Measurements from ENCODE around the gene QSOX1.
"Not testable (repeated sequence)": the region's sequence is repeated elsewhere in the genome, so short reads cannot be mapped to it uniquely, and the experiment has no call there.

The QSOX1 gene

GRCh38 chr1:180154325-180155181, at the start of gene QSOX1:
Gene QSOX1, plus strand, starts transcription at chr1:180154869. Its CDS starts 39 bp downstream, at chr1:180154908.
- DNase-seq (ENCODE audit: low read depth), result peak; percentile 81

- no peak for DNase-seq (ENCODE audit: low read depth)
Measured at GRCh38 chr1:180112091-180112490, 42.6 kb upstream of the QSOX1 start.

DNA sequence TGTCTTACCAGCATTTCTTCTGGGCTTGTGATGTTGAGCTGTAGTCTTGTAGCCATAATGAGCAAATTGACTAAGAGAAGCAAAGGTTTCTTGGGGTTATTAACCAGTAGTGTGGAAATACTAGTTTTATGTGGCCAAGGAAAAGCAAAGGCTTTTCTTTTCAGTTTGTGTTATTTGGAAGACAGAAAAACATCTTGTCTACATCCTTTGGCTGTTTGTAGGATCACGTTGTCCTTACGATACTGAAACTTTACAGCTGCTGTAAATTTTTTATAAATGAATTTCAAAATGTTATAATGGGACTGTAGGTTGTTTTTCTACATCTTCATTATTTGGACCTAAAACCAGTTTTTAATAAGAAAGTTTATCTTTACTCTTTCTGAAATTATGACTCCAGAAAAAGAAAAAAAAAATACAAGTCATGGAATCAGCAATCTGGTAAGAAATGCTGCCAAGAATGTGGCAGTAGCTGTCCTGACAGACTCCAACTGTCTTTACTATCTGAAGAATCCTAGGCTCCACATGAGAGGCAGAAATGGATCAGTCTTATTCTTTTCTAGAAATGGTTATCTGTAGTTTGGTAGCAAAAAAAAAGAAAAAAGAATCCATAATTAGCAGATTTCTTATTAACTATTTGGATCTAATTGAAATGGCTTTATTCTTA, 41.6 kb upstream of the QSOX1 start:
- no peak for DNase-seq (ENCODE audit: low read depth)

GRCh38 chr1:180114396-180114945, 40.2 kb upstream of the QSOX1 start:
- no peak for DNase-seq (ENCODE audit: low read depth)

DNA sequence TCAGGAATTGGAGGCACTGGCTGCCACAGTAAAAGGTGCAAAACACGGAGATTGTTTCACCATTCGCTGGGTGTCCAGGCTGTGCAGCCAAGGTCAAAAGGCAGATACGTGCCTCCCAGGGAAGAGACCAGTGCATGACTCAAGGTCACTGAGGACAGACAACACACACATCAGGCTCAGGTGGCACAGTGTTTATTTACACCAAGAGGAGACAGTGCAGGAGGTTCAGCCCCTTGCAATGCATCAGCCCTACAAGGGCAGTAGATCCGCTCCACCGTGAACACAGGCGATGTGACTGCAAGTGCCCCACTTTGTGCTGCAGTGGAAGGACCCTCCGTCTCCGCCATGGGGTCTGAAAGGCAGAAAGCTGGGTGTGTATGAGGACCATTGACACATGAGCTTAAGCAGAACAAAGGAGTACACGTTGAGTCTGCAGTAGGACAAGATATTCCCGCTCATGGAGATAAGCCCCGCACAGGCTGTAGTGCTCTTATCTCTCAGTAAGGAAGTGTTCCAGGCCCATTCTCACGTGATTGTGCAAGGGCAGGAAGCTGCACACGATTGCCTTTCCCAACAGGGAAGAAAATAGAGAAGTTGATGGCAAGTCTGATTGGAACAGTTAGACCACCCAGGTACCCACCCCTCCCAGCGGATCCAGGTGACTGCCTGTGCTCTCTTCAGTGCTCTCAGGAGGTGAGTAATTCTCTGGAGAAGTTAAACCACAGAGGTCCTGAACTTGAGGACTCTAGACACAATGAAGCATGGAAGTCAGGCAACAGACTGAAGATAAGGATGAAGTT, 37.5 kb upstream of the QSOX1 start:
- DNase-seq (ENCODE audit: low read depth), result no peak

- DNase-seq (ENCODE audit: low read depth), result no peak
Measured at GRCh38 chr1:180117764-180118116, 36.9 kb upstream of the QSOX1 start.

GRCh38 chr1:180119837-180120236, 34.8 kb upstream of the QSOX1 start:
- DNase-seq (ENCODE audit: low read depth), result no peak

DNA sequence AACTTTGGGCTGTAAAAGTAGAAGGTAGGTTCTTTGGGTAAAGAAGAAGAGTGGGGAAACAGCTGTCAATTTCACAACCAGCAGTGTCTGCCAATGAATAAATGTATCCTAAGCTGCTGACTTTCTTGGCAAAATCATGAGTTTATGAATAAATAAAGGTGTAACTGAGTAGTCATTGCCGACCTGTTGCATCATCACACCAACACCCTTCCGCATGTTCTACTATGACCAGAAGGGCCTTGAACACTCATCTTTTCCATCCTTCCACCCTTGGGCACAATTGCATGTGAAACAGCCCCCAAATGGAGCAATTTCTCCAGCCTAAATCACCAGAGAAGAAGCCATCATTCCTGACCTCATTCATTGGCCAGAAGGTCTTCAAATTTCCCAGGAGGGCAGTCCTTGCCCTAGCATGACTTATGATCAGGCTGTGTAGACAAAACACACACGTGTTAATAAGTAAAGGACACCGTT, 31.2 kb upstream of the QSOX1 start:
- DNase-seq (ENCODE audit: low read depth), result no peak

DNA sequence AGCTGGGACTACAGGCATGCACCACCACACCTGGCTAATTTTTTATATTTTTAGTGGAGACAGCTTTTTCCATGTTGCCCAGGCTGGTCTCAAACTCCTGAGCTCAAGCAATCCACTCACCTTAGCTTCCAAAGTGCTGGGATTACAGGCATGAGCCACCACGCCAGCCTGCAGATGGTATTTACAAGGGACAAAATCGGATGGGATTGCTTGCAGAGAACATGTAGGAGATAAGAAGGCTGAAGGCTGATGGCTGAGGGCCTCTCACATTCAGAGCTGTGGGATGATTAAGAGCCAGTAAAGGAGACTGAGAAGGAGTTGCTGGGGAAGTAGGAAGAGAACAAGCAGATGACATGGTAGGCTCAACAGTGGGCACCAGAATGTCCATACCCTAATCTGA, 24.0 kb upstream of the QSOX1 start:
- DNase-seq (ENCODE audit: low read depth), result no peak

GRCh38 chr1:180131510-180131909, 23.2 kb upstream of the QSOX1 start:
- no peak for DNase-seq (ENCODE audit: low read depth)

DNA sequence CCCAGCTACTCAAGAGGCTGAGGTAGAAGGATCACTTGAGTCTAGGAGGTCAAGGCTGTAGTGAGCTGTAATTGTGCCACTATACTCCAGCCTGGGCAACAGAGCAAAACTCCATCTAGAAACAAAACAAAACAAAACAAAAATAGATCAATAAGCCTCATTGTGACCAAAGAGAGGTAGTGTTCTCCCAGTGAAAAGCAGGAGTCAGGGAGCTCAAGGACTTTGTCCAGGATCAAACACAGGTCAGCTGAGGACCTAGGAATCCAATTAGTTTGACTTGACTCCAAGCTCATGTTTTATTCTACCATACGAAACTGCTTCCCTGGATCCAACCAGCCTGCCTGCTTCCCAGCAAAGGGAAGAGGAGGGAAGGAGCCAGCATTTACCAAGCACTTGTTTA, 21.5 kb upstream of the QSOX1 start:
- DNase-seq (ENCODE audit: low read depth), result no peak

GRCh38 chr1:180133688-180134087, 21.0 kb upstream of the QSOX1 start:
- DNase-seq (ENCODE audit: low read depth), result not testable (repeated sequence)

GRCh38 chr1:180135535-180135934, 19.1 kb upstream of the QSOX1 start:
- DNase-seq (ENCODE audit: low read depth), result no peak

DNA sequence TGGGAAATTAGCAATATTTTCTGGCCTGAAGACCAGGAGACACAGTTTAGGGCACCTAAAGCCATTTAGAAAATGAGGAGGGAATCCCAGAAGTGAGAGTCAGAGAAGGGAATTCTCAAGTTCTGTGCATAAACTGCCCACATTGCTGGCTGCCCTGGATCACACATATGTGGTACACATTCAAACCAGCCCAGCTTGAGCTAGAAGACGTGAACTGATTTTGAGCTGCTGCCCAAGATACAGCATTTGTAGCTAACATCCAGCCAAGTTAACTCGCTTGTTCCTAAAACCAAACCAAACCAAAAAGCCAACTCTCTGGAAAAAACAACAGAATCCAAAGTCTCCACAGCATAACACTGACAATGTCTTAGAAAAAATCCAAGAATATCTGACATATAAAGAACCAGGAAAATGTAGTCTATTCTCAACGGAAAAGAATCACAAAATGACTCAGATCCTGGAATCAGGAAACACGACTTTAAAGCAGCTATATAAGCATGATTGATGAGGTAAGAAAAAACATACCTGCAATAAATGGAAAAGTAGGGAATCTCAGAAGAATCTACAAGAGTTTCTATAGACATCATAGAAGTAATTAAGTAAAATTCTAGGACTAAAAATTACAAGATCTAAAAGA, 18.2 kb upstream of the QSOX1 start:
- no peak for DNase-seq (ENCODE audit: low read depth)

DNA sequence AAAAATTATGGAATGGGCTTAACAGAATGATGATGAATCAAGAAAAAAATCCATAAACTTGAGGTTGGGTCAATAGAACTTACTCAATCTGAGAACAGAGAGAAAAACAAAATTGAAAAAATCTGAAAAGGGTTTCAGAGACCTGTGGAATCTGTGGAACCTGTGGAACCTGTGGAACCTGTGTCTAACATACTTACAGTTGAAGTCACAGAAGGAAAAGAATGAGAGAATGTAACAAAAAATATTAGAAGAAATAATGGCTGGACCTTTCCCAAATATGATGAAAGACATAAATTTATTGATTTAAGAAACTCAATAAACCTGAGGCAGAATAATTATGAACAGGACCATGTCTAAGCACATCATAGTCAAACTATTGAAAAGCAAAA, 17.7 kb upstream of the QSOX1 start:
- DNase-seq (ENCODE audit: low read depth), result no peak

- DNase-seq (ENCODE audit: low read depth), result no peak
Measured at GRCh38 chr1:180137776-180138175, 16.9 kb upstream of the QSOX1 start.

DNA sequence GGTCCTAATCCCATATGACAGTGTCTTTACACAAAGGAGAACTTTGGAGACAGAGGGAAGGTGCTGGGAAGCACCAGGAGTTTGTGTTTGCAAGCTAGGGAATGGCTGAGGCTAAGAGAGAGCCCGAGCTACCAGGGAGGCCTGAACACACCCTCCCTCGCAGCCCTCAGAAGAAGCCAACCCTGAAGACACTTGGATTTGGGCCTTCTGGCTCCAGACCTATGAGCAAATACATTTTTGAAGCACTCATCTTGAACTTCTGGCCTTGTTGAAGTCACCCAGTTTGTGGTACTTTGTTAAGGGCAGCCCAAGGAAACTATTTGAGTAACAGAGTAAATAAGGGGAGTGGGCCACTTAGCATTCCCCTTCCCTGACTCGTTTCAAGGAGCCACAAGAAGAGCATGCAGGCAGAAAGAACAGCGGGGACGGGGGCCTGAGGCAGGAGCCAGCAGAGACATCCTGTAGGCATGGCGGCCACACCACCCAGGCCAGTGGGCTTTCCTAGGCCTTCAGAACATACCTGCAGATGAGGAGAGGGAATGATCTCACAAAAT, 13.2 kb upstream of the QSOX1 start:
- no peak for DNase-seq (ENCODE audit: low read depth)

DNA sequence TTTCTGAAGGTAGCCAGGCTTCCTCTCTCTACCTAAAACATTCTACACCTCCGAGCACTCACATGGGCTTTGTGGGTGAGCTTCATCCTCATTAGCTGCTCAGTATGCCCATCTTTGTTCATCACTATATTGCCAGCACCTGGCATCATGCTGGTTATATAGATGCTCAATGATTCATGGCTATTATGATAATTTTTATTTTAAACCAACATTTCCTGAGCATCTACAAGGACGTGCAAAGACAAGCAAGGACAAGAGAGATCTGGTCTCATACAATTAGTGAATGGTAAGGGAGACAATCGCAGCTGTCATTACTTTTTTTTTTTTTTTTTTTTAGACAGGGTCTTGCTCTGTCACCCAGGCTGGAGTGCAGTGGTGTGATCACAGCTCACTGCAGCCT, 11.3 kb upstream of the QSOX1 start:
- no peak for DNase-seq (ENCODE audit: low read depth)

DNA sequence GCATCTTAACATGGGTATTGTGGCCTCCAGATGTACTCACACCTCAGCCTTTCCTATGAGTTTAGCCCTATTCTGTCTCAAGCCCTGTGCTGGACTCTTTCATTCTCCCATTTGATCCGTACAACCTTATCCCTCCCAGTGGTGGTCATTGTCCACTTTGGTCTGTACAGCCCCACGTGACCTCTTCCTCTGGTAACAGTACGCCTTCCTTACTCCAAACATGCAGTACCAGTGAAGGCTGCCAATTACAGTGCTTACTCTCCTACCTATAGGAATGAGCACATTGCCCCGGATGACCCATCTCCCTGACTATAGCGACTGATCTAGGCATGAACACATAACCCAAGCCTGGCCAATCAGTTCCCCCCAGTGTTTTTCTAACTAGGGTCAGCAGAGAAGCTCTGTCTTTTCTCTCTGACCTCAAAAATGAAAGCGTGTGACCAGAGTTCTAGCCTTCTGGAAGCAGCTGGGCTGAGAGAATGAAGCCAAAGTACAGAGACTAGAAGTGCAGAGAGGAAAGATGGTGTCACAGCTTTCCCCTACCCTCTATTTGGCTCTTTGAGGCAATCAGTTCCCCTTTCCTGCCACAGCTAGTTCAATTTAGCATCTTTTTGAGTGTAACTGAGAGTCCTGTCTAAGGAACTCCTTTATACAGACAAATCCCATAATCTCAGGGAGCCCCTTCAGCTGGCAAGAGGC, 9.9 kb upstream of the QSOX1 start:
- no peak for DNase-seq (ENCODE audit: low read depth)

GRCh38 chr1:180145446-180145845, 9.2 kb upstream of the QSOX1 start:
- DNase-seq (ENCODE audit: low read depth), result no peak

- DNase-seq (ENCODE audit: low read depth), result no peak
Measured at GRCh38 chr1:180150982-180151381, 3.7 kb upstream of the QSOX1 start.

All from stimulated activated CD4-positive, alpha-beta T cell treated with anti-CD3 and anti-CD28 coated beads, Interleukin-2, amount 100 ng/mL, for 4 hours (primary cell).